Activated CD4-positive, CD25-positive, alpha-beta regulatory T cell treated with anti-CD3 and anti-CD28 coated beads, Interleukin-2, amount 50 U/mL, for 16 hours (primary cell): ENCODE data around the gene KIF2C.
"Not testable (repeated sequence)": the region's sequence is repeated elsewhere in the genome, so short reads cannot be mapped to it uniquely, and the experiment has no call there.

Source experiments
- DNase-seq: peaks from one replicate; pipeline ENCODE4 v3.0.0-alpha.2; 2020; ENCODE audit warnings: low read depth, low spot score

KIF2C gene

GRCh38 chr1:44810101-44810761 is 70.6 kb downstream of the KIF2C start:
- DNase-seq = no peak

DNA sequence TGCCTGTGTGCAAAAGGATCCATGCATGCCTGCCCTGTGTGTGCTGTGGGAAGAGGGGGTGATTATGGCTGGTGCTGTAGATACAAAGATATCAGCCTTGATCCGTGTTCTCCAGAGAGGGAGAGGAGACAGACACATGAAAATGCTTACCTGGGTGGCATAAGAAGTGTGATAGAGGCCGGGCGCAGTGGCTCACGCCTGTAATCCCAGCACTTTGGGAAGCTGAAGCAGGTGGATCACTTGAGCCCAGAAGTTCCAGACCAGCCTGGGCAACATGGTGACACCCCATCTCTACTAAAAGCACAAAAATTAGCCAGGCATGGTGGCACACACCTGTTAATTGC is 71.1 kb downstream of the KIF2C start:
- not testable (repeated sequence) for DNase-seq

DNA sequence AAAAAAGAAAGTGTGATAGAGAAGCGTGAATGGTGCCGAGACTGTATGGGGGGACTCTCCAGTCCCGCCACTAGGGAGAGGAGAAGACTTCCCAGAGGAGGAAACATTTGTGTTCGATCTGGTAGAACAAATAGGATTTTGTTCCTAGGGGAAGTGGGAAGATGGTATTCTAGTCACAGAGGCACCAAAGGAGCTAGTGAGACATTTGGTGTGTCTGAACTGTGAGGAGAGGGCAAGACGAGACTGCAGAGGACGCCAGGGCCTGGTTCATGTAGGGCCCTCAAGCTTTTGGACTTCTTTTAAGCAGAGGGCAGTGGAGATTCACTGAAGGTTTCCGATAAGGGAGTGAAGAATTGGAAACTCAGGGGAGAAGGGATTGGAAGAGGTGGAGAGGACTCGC is 71.6 kb downstream of the KIF2C start:
- no peak for DNase-seq

DNA sequence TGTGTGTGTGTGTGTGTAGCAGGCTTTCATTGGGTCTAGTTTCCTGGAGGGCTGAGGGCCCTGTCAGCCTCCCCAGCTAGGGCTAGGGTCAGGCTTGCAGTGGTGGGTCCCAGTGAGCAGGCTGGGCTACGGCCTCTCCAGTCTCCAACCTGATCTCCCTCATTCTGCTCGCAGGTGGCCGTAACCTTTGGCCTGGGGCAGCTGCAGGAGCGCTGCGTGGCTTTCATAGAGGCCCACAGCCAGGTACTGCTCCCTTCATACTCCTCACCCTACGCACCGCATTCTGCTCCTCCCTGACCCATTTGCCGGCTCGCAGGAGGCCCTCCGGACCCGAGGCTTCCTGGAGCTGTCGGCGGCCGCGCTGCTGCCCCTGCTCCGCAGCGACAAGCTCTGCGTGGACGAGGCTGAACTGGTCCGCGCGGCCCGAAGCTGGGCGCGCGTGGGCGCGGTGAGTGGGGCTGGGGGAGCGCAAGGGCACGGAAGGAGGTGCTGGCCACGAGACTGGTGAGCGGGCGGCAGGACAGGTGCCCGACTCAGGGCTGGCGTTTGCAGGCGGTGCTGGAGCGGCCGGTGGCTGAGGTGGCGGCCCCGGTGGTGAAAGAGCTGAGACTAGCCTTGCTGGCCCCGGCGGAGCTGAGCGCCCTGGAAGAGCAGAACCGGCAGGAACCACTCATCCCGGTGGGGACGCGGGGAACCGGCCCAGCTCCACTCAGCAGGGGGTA is 73.3 kb downstream of the KIF2C start:
- DNase-seq = no peak

DNA sequence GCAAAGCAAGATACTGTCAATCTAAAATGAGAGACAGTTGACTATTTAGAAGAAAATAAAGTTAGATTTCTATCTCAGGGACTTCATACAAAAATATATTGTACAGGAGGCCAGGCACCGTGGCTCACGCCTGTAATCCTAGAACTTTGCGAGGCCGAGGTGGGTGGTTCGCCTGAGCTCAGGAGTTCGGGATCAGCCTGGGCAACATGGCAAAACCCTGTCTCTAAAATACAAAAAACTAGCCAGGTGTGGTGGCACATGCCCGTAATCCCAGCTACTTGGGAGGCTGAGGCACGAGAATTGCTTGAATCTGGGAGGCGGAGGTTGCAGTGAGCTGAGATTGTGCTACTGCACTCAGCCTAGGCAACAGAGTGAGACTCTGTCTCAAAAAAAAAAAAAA is 76.3 kb downstream of the KIF2C start:
- DNase-seq = not testable (repeated sequence)

GRCh38 chr1:44817307-44817706 is 77.7 kb downstream of the KIF2C start:
- DNase-seq = no peak
